Measurements from ENCODE around the gene BNIP5. TPM values are rescaled to one million over a fixed set of nuclear protein-coding genes. Genes with fewer than 3 reads are reported as not detected.

Gene BNIP5
- total RNA-seq, 4 donors from 2014 or later = not detected

- intact Hi-C loops (cut with DNase I; ENCODE audit: low total_unique reads) = no loop called here
- no peaks in the 10 kb centered on the region for H3K4me1 ChIP-seq
- H3K9me3 ChIP-seq = no peaks in the 10 kb centered on the region
- H3K27ac ChIP-seq = no peak overlapping the region
- H3K36me3 ChIP-seq = no peaks in the 10 kb centered on the region
- no peak overlapping the region for H3K4me3 ChIP-seq
- no peaks in the 10 kb centered on the region for H3K27me3 ChIP-seq
- DNase-seq = no peak
- TF ChIP-seq CTCF (IDR thresholded peaks at IDR 0.05) = no peak
- TF ChIP-seq POLR2A (IDR thresholded peaks at IDR 0.05) = no peak
Observed at GRCh38 chr6:36381502-36382389, 45.1 kb upstream of the BNIP5 start.

GRCh38 chr6:36380166-36380565, 43.5 kb upstream of the BNIP5 start:
- no peak for TF ChIP-seq CTCF (IDR thresholded peaks at IDR 0.05)
- no peak for TF ChIP-seq POLR2A (IDR thresholded peaks at IDR 0.05)
- Histone ChIP-seq H3K27ac (no peak overlapping the region), H3K9me3 (no peaks in the 10 kb centered on the region), H3K36me3 (no peaks in the 10 kb centered on the region), H3K4me3 (no peak overlapping the region), H3K4me1 (no peaks in the 10 kb centered on the region), H3K27me3 (no peaks in the 10 kb centered on the region)
- no peak for DNase-seq
- intact Hi-C loops (cut with DNase I; ENCODE audit: low total_unique reads) = no loop called here

- Histone ChIP-seq H3K27me3 (no peaks in the 10 kb centered on the region), H3K9me3 (no peaks in the 10 kb centered on the region), H3K27ac (no peak overlapping the region), H3K4me1 (no peaks in the 10 kb centered on the region), H3K4me3 (no peak overlapping the region), H3K36me3 (no peaks in the 10 kb centered on the region)
- TF ChIP-seq CTCF (IDR thresholded peaks at IDR 0.05) (no peak), POLR2A (IDR thresholded peaks at IDR 0.05) (no peak)
- DNase-seq = no peak
- intact Hi-C loops (cut with DNase I; ENCODE audit: low total_unique reads) = no loop called here
Observed at GRCh38 chr6:36378936-36379335, 42.2 kb upstream of the BNIP5 start.

GRCh38 chr6:36378243-36378920, 41.7 kb upstream of the BNIP5 start:
- H3K36me3 ChIP-seq = no peaks in the 10 kb centered on the region
- H3K4me3 ChIP-seq = no peak overlapping the region

More at GRCh38 chr6:36378243-36378920, 41.7 kb upstream of the BNIP5 start:
- intact Hi-C loops (cut with DNase I; ENCODE audit: low total_unique reads) = no loop called here
- H3K27ac ChIP-seq = no peak overlapping the region
- no peaks in the 10 kb centered on the region for H3K4me1 ChIP-seq
- H3K27me3 ChIP-seq = no peaks in the 10 kb centered on the region
- H3K9me3 ChIP-seq = no peaks in the 10 kb centered on the region
- TF ChIP-seq CTCF (IDR thresholded peaks at IDR 0.05) (no peak), POLR2A (IDR thresholded peaks at IDR 0.05) (no peak)
- DNase-seq = no peak
